Stomach (tissue), 9 donors: ENCODE results near the gene PLXDC1. TPM values are rescaled to one million over a fixed set of nuclear protein-coding genes. Genes with fewer than 3 reads are reported as not detected.

Source experiments
- DNase-seq, 2 donors: peaks; one replicate each; pipeline versions ENCODE4 v3.0.0 to v3.0.0-alpha.2; 2013 to 2019
- H3K27ac ChIP-seq, 5 donors: fragments of 200-600 bp in 4 of 5; sonication (generic) in 4 of 5; one replicate each; pipeline ENCODE4 v1.5.1; 2013 to 2019; ENCODE audit warnings: mild to moderate bottlenecking in 1 of 5, moderate library complexity in 1 of 5
- H3K27me3 ChIP-seq, 3 donors: fragments of 200-600 bp; sonication (generic); one replicate each; pipeline ENCODE4 v1.5.1; 2017 to 2019; ENCODE audit warnings: mixed run types in 1 of 3
- H3K36me3 ChIP-seq, 4 donors: fragments of 200-600 bp; sonication (generic); 1 replicate in 3 of 4; 2 replicates in 1 of 4; pipeline ENCODE4 v1.5.1; 2016 to 2019
- H3K4me1 ChIP-seq, 4 donors: fragments of 200-600 bp; sonication (generic); one replicate each; pipeline ENCODE4 v1.5.1; 2016 to 2019
- H3K4me3 ChIP-seq, 4 donors: fragments of 200-600 bp; sonication (generic) in 3 of 4; one replicate each; pipeline ENCODE4 v1.5.1; 2016 to 2019; ENCODE audit warnings: mild to moderate bottlenecking in 1 of 4
- H3K9me3 ChIP-seq, 4 donors: fragments of 200-600 bp; sonication (generic); one replicate each; pipeline ENCODE4 v1.5.1; 2016 to 2019
- CTCF ChIP-seq, 7 experiments: fragments of 450-650 bp in 4 of 7; fragments of 200-600 bp in 3 of 7; sonication (generic) in 3 of 7; IDR thresholded peaks; one replicate each; pipeline ENCODE4 v1.5.1; 2016 to 2019; ENCODE audit warnings: antibody characterized with exemption in 7 of 7, control low read depth in 2 of 7, mild to moderate bottlenecking in 1 of 7
- EP300 ChIP-seq: sonication (generic); formaldehyde crosslinking; IDR thresholded peaks from one replicate; pipeline ENCODE4 v1.6.1; 2017; ENCODE audit warnings: antibody characterized with exemption
- POLR2A ChIP-seq, 4 donors: fragments of 450-650 bp; IDR thresholded peaks; one replicate each; pipeline ENCODE4 v1.6.1; 2016; ENCODE audit warnings: antibody characterized with exemption in 4 of 4, control low read depth in 2 of 4, mild to moderate bottlenecking in 1 of 4, moderate library complexity in 1 of 4
- POLR2AphosphoS5 ChIP-seq, 3 donors: sonication (generic); formaldehyde crosslinking; IDR thresholded peaks; one replicate each; pipeline ENCODE4 v1.6.1; 2016; ENCODE audit warnings: antibody characterized with exemption in 3 of 3
- WGBS, 5 donors: extraction: QIAGEN DNeasy Blood & Tissue Kit in 3 of 5; methylation state at CpG; one replicate each; pipeline versions ENCODE4 v1.1.5 to v1.1.7; 2013 to 2018; 5-methylcytosine and 5-hydroxymethylcytosine counted together
- intact Hi-C: fragments of 100-400 bp; cut with DNase I; formaldehyde crosslinking; loops from one replicate; pipeline ENCODE4 v1.15.1; 2023; ENCODE audit warnings: low total_unique reads
- polyA plus RNA-seq, 3 donors: library from polyadenylated mRNA; stranded (reverse); fragments of 200-250 nt; gene quantifications; one replicate each; pipeline ENCODE4 v1.2.3, GENCODE V29; 2013
- total RNA-seq, 5 donors: library from RNA; depleted of rRNA; stranded (reverse); fragments of >200 nt; gene quantifications; one replicate each; pipeline versions ENCODE4 v1.1.0 to v1.2.3, GENCODE V29; 2014 to 2016
- donor health status: healthy with polysubstance abuse.
- donor health status: Bipolar disorder and iron deficiency.
- donor health status: healthy.

The PLXDC1 gene
- total and polyA plus RNA-seq, 8 donors, result 0.58 to 77.2 (median 4.4) TPM

- WGBS, 5 donors, result 74 to 82% (median 81%) methylated on average over 10 of the region's 10 CpGs
- no peak for TF ChIP-seq EP300
- no peak for TF ChIP-seq POLR2A (IDR thresholded peaks at IDR 0.05)
- TF ChIP-seq POLR2AphosphoS5 (IDR thresholded peaks at IDR 0.05), result no peak
- no peak for TF ChIP-seq CTCF (IDR thresholded peaks at IDR 0.05)
- no peak overlapping the region for H3K27ac ChIP-seq
- H3K27me3 ChIP-seq, result no peaks in the 10 kb centered on the region
- no peak overlapping the region for H3K4me3 ChIP-seq
- intact Hi-C loops, result no loop called here
- DNase-seq, result peak in 1 of 2 donors; percentile 6
- H3K9me3 ChIP-seq, result no peaks in the 10 kb centered on the region
- H3K36me3 ChIP-seq, result peaks cover 9 to 49% (median 35%) of the 10 kb centered on the region in 4 donors
- peaks cover 0 to 11% (median 3%) of the 10 kb centered on the region in 4 donors for H3K4me1 ChIP-seq
Measured at GRCh38 chr17:39175695-39176093, 24.3 kb upstream of the PLXDC1 start.

- Histone ChIP-seq H3K4me3 (no peak overlapping the region), H3K4me1 (peaks cover 0 to 11% (median 3%) of the 10 kb centered on the region in 4 donors), H3K36me3 (peaks cover 9 to 43% (median 32%) of the 10 kb centered on the region in 4 donors), H3K27me3 (no peaks in the 10 kb centered on the region), H3K27ac (no peak overlapping the region), H3K9me3 (no peaks in the 10 kb centered on the region)
- 55 to 66% (median 63%) methylated on average over 30 to 35 of the region's 35 CpGs for WGBS, 5 donors
- DNase-seq, result peak; percentile 81 to 91
- intact Hi-C loops, result no loop called here
- TF ChIP-seq CTCF (IDR thresholded peaks at IDR 0.05) (peak in 5 of 7 experiments; percentile 63 to 90 (median 71)), POLR2A (IDR thresholded peaks at IDR 0.05) (no peak), POLR2AphosphoS5 (IDR thresholded peaks at IDR 0.05) (no peak), EP300 (no peak)
Measured at GRCh38 chr17:39174920-39175694, 23.7 kb upstream of the PLXDC1 start.

- 55 to 66% (median 59%) methylated on average over 10 of the region's 10 CpGs for WGBS, 5 donors
- TF ChIP-seq CTCF (IDR thresholded peaks at IDR 0.05), result no peak
- no peak for TF ChIP-seq POLR2A (IDR thresholded peaks at IDR 0.05)
- TF ChIP-seq EP300, result no peak
- no peak for TF ChIP-seq POLR2AphosphoS5 (IDR thresholded peaks at IDR 0.05)
- Histone ChIP-seq H3K9me3 (no peaks in the 10 kb centered on the region), H3K4me1 (peaks cover 0 to 11% (median 3%) of the 10 kb centered on the region in 4 donors), H3K27me3 (no peaks in the 10 kb centered on the region), H3K27ac (no peak overlapping the region), H3K4me3 (no peak overlapping the region), H3K36me3 (peaks cover 9 to 32% (median 26%) of the 10 kb centered on the region in 4 donors)
- DNase-seq, result peak in 1 of 2 donors; percentile 11
- intact Hi-C loops, result no loop called here
Measured at GRCh38 chr17:39173526-39174274, 22.3 kb upstream of the PLXDC1 start.

GRCh38 chr17:39173080-39173479 lies 21.6 kb upstream of the PLXDC1 start:
- intact Hi-C loops, result no loop called here
- Histone ChIP-seq H3K9me3 (no peaks in the 10 kb centered on the region), H3K27me3 (no peaks in the 10 kb centered on the region), H3K27ac (no peak overlapping the region), H3K4me3 (no peak overlapping the region), H3K4me1 (peaks cover 0 to 11% (median 3%) of the 10 kb centered on the region in 4 donors), H3K36me3 (peaks cover 9 to 30% (median 25%) of the 10 kb centered on the region in 4 donors)
- TF ChIP-seq POLR2AphosphoS5 (IDR thresholded peaks at IDR 0.05) (no peak), CTCF (IDR thresholded peaks at IDR 0.05) (no peak), POLR2A (IDR thresholded peaks at IDR 0.05) (no peak), EP300 (no peak)
- 67 to 82% (median 78%) methylated on average over 5 of the region's 5 CpGs for WGBS, 5 donors
- peak in 1 of 2 donors; percentile 7 for DNase-seq
